WTC11 (cell line): Measurements from ENCODE around the gene UNCX. TPM values are rescaled to one million over a fixed set of nuclear protein-coding genes. Genes with fewer than 3 reads are reported as not detected.
"Not testable (repeated sequence)": the region's sequence is repeated elsewhere in the genome, so short reads cannot be mapped to it uniquely, and the experiment has no call there.

Experiments
- ATAC-seq: fragments of 200-7000 bp; cut with Tn5 transposase; 2 replicates; pipeline ENCODE4 v1.10.0; 2021; ENCODE audit warnings: mild to moderate bottlenecking, moderate library complexity
- CTCF ChIA-PET: fragments of 300-600 bp; sonication (Branson Sonifier 250); formaldehyde crosslinking; loops from one replicate; lab custom pipeline; 2021; ENCODE audit warnings: antibody characterized with exemption; lab: Charles Lee
- POLR2A ChIA-PET: fragments of 350-600 bp; sonication (Branson Sonifier 250); formaldehyde crosslinking; loops from one replicate; lab custom pipeline; 2021; ENCODE audit warnings: antibody characterized with exemption; lab: Charles Lee
- DNase-seq: peaks from one replicate; pipeline ENCODE4 v3.0.0; 2021; ENCODE audit warnings: low spot score
- H3K27ac Mint-ChIP-seq: 2 replicates; pipeline ENCODE4 v1.8.0; 2021; ENCODE audit warnings: mixed read lengths
- H3K27me3 Mint-ChIP-seq: 2 replicates; pipeline ENCODE4 v1.8.0; 2021; ENCODE audit warnings: low read depth, mild to moderate bottlenecking, moderate library complexity, mixed read lengths
- H3K36me3 Mint-ChIP-seq: 2 replicates; pipeline ENCODE4 v1.8.0; 2021; ENCODE audit warnings: mixed read lengths
- H3K4me1 Mint-ChIP-seq: 2 replicates; pipeline ENCODE4 v1.8.0; 2022; ENCODE audit warnings: mixed read lengths
- H3K4me3 Mint-ChIP-seq: 2 replicates; pipeline ENCODE4 v1.8.0; 2021; ENCODE audit warnings: mild to moderate bottlenecking, moderate library complexity, mixed read lengths
- H3K9me3 Mint-ChIP-seq: 2 replicates; pipeline ENCODE4 v1.8.0; 2021; ENCODE audit warnings: mixed read lengths
- ATF1 ChIP-seq: sonication (generic); formaldehyde crosslinking; IDR thresholded peaks from 2 replicates; pipeline ENCODE4 v1.8.1; 2023; ENCODE audit warnings: mild to moderate bottlenecking, moderate library complexity, missing genetic modification reagents
- E2F4 ChIP-seq: sonication (generic); formaldehyde crosslinking; IDR thresholded peaks from 2 replicates; pipeline ENCODE4 v1.8.1; 2022; ENCODE audit warnings: low read depth, mild to moderate bottlenecking, moderate library complexity, missing genetic modification reagents, borderline replicate concordance
- FOXP1 ChIP-seq: sonication (generic); formaldehyde crosslinking; IDR thresholded peaks from 2 replicates; pipeline ENCODE4 v1.8.0; 2022; ENCODE audit warnings: missing genetic modification reagents, mild to moderate bottlenecking, moderate library complexity, borderline replicate concordance
- PRDM15 ChIP-seq: sonication (generic); formaldehyde crosslinking; IDR thresholded peaks from 2 replicates; pipeline ENCODE4 v1.8.0; 2022; ENCODE audit warnings: missing genetic modification reagents
- ZNF121 ChIP-seq: sonication (generic); formaldehyde crosslinking; IDR thresholded peaks from 2 replicates; pipeline ENCODE4 v1.8.0; 2023; ENCODE audit warnings: missing genetic modification reagents
- ZNF232 ChIP-seq: sonication (generic); formaldehyde crosslinking; IDR thresholded peaks from 2 replicates; pipeline ENCODE4 v1.8.0; 2022; ENCODE audit warnings: mild to moderate bottlenecking, missing genetic modification reagents
- ZNF263 ChIP-seq: sonication (generic); formaldehyde crosslinking; IDR thresholded peaks from 2 replicates; pipeline ENCODE4 v1.8.1; 2022; ENCODE audit warnings: low read depth, mild to moderate bottlenecking, moderate library complexity, missing genetic modification reagents
- total RNA-seq: library from RNA; stranded (reverse); gene quantifications from 3 replicates; pipeline ENCODE4 v1.2.3, GENCODE V29; 2021
- TF ChIP-seq, protein P1 (sequence below): sonication (generic); formaldehyde crosslinking; IDR thresholded peaks from 2 replicates; pipeline ENCODE4 v1.8.0; 2022; ENCODE audit warnings: mild to moderate bottlenecking, missing genetic modification reagents

The UNCX gene
- total RNA-seq, 1 experiment from 2014 or later, result not detected

DNA sequence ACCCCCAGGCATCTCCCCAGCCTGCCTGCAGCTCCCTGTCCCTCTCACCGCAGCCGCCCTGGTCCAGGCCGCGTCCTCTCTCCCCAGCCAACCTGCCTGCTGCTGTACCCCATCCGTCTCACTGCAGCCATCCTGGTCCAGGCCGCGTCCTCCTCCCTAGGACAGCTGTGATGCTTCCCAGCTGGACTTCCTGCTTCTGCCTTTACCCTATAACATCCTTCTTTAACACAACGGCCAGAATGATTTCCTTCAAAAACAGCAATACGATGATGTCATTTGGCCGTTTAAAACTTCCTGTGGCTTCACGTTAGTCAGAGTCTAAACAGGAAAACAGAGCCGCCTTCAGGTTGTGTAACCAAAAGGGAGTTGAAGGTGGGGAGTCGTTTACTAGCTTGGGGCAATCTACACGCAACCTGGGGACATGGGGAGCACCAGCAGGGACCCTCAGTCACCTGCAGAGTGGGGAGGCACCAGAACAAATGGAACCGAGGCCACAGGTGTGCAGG is 40.4 kb upstream of the UNCX start (continued):
- TF ChIP-seq PRDM15 (CRISPR knock-in tag) (no peak), E2F4 (no peak)

GRCh38 chr7:1193593-1194424 is 38.9 kb upstream of the UNCX start:
- Mint-ChIP-seq H3K4me1 (no peaks in the 10 kb centered on the region), H3K27ac (no peak overlapping the region), H3K36me3 (0 out of 2 replicates have a peak, but pooled peaks cover 3% of the 10 kb centered on the region), H3K9me3 (peaks cover 21% of the 10 kb centered on the region), H3K27me3 (peaks cover 3% of the 10 kb centered on the region), H3K4me3 (no peak overlapping the region)
- CTCF ChIA-PET, result interaction anchor here (0.6 to 5.6 kb wide), 13 partner anchors 11 to 280 kb away, joined by 3 to 25 read pairs (median 3); no protein-coding TSS in a partner anchor
- TF ChIP-seq ZNF263 (CRISPR knock-in tag) (0 out of 2 replicates have a peak, but pooled peaks have one; percentile 46), FOXP1 (CRISPR knock-in tag) (peak; percentile 52; the same call in 1 of the 2 replicates), ZNF232 (CRISPR knock-in tag) (0 out of 2 replicates have a peak, but pooled peaks have one; percentile 39), ATF1 (CRISPR knock-in tag) (no peak)
- TF ChIP-seq, protein P1, sequence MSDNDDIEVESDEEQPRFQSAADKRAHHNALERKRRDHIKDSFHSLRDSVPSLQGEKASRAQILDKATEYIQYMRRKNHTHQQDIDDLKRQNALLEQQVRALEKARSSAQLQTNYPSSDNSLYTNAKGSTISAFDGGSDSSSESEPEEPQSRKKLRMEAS (CRISPR knock-in tag), result peak; percentile 35; the same call in 1 of the 2 replicates
- peak; percentile 93 for ATAC-seq
- POLR2A ChIA-PET, result no interaction called here
- peak; percentile 63 for DNase-seq

DNA sequence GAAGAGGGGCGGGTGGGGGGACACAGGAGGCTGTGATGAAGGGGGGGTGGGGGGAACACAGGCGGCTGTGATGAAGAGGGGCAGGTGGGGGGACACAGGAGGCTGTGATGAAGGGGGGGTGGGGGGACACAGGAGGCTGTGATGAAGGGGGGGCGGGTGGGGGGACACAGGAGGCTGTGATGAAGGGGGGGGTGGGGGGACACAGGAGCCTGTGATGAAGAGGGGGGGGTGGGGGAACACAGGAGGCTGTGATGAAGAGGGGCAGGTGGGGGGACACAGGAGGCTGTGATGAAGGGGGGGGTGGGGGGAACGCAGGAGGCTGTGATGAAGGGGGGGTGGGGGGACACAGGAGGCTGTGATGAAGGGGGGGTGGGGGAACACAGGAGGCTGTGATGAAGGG is 36.2 kb upstream of the UNCX start:
- CTCF ChIA-PET, H3K9me3 Mint-ChIP-seq, H3K27me3 Mint-ChIP-seq, H3K27ac Mint-ChIP-seq, H3K4me3 Mint-ChIP-seq, DNase-seq, POLR2A ChIA-PET, ATAC-seq, H3K4me1 Mint-ChIP-seq, H3K36me3 Mint-ChIP-seq: not testable (repeated sequence)

DNA sequence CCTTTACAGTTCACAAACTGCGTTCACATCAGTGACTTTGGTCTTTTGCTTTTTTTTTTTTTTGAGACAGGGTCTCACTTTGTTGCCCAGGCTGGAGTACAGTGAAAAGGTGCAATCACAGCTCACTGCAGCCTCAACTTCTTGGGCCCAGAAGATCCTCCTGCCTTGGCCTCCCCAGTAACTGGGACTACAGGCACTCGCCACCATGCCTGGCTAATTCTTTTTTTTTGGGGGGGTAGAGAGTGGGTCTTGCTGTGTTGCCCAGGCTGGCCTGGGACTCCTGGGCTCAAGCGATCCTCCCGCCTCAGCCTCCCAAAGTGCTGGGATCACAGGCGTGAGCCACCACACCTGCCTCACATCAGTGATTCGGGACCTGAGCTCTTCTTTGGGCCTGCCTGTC is 35.7 kb upstream of the UNCX start:
- H3K36me3 Mint-ChIP-seq, result no peaks in the 10 kb centered on the region
- POLR2A ChIA-PET, result no interaction called here
- TF ChIP-seq, protein P1 (CRISPR knock-in tag), result no peak
- peak; percentile 69; the same call in 1 of the 2 replicates for TF ChIP-seq ZNF121 (CRISPR knock-in tag)
- H3K4me1 Mint-ChIP-seq, result no peaks in the 10 kb centered on the region
- no peak for ATAC-seq
- H3K9me3 Mint-ChIP-seq, result peaks cover 3% of the 10 kb centered on the region; the same call in 1 of the 2 replicates
- H3K27me3 Mint-ChIP-seq, result no peaks in the 10 kb centered on the region; the same call in 1 of the 2 replicates
- CTCF ChIA-PET, result no interaction called here
- H3K4me3 Mint-ChIP-seq, result no peak overlapping the region
- no peak overlapping the region for H3K27ac Mint-ChIP-seq
- DNase-seq, result no peak
